ENCODE data around the gene RIPOR2.

- no peak for TF ChIP-seq CTCF (IDR thresholded peaks at IDR 0.05)
- no peak for TF ChIP-seq POLR2A (IDR thresholded peaks at IDR 0.05)
Measured at GRCh38 chr6:24985323-24985722, 49.6 kb upstream of the RIPOR2 start.
